ENCODE measurements around the gene CMC2. TPM values are rescaled to one million over a fixed set of nuclear protein-coding genes. Genes with fewer than 3 reads are reported as not detected.

The CMC2 gene
- total and polyA plus RNA-seq, 2 of the 13 experiments (the other 11 are each of a cell fraction or from before 2014, with no cell fraction given) = 116 to 129 TPM

GRCh38 chr16:81035398-81035974 is 28.8 kb upstream of the CMC2 start, which contains the start of gene ATMIN (continued):
- TF ChIP-seq ZNF687 (CRISPR knock-in tag; IDR thresholded peaks at IDR 0.05) (peak; percentile 59), ZNF580 (CRISPR knock-in tag; IDR thresholded peaks at IDR 0.05; ENCODE audit: borderline replicate concordance, low read depth) (peak; percentile 68; the same call in 1 of the 2 replicates), CTCF (CRISPR knock-in tag; IDR thresholded peaks at IDR 0.05) (peak; percentile 90), SALL1 (CRISPR knock-in tag; IDR thresholded peaks at IDR 0.05) (peak; percentile 68), SNAI1 (CRISPR knock-in tag; IDR thresholded peaks at IDR 0.05; ENCODE audit: borderline replicate concordance) (0 out of 2 replicates have a peak, but pooled peaks have one; percentile 40), ZEB1 (IDR thresholded peaks at IDR 0.05; ENCODE audit: insufficient replicate concordance, low read depth) (peak; percentile 100), ZNF574 (CRISPR knock-in tag; IDR thresholded peaks at IDR 0.05) (peak; percentile 91), YEATS2 (CRISPR knock-in tag; IDR thresholded peaks at IDR 0.05; ENCODE audit: borderline replicate concordance) (peak; percentile 51; the same call in 1 of the 2 replicates), RAD21 (CRISPR knock-in tag; IDR thresholded peaks at IDR 0.05) (peak; percentile 96), E2F2 (CRISPR knock-in tag; IDR thresholded peaks at IDR 0.05; ENCODE audit: borderline replicate concordance) (0 out of 2 replicates have a peak, but pooled peaks have one; percentile 11), ETS1 (CRISPR knock-in tag; IDR thresholded peaks at IDR 0.05) (0 out of 2 replicates have a peak, but pooled peaks have one; percentile 15), ZNF724P (CRISPR knock-in tag; IDR thresholded peaks at IDR 0.05; ENCODE audit: borderline replicate concordance) (0 out of 2 replicates have a peak, but pooled peaks have one; percentile 9), POLR2A (IDR thresholded peaks at IDR 0.05; ENCODE audit: insufficient read depth in 1 of 2, low read depth in 2 of 2, low read length in 2 of 2) (peak in 1 of 2 experiments; percentile 68; a peak in 2 of 4 replicates), BRCA1 (CRISPR knock-in tag; IDR thresholded peaks at IDR 0.05) (no peak), STAG1 (CRISPR knock-in tag; IDR thresholded peaks at IDR 0.05) (peak; percentile 77), IRF2 (CRISPR knock-in tag; IDR thresholded peaks at IDR 0.05) (peak; percentile 62; the same call in 1 of the 2 replicates), ZNF644 (CRISPR knock-in tag; IDR thresholded peaks at IDR 0.05; ENCODE audit: low read depth) (no peak), AHR (CRISPR knock-in tag; IDR thresholded peaks at IDR 0.05) (0 out of 2 replicates have a peak, but pooled peaks have one; percentile 31)
